Measurements from ENCODE around the gene DLG2.
A peak's percentile ranks its signal among the peaks of the same experiment; 100 is the strongest.
"Not testable (repeated sequence)": the region's sequence is repeated elsewhere in the genome, so short reads cannot be mapped to it uniquely, and the experiment has no call there.

DLG2 gene

GRCh38 chr11:85627332-85627997 lies at the start of gene DLG2:
Gene DLG2 (minus strand): TSS chr11:85627344.
- peak; percentile 38 for DNase-seq

GRCh38 chr11:85673393-85673792 lies 46.2 kb upstream of the DLG2 start:
- DNase-seq = no peak

GRCh38 chr11:85672105-85672902 lies 45.2 kb upstream of the DLG2 start:
- DNase-seq = no peak

- DNase-seq = not testable (repeated sequence)
Observed at GRCh38 chr11:85670949-85671663, 44.0 kb upstream of the DLG2 start.

- DNase-seq = no peak
Observed at GRCh38 chr11:85668157-85668556, 41.0 kb upstream of the DLG2 start.

GRCh38 chr11:85666687-85667086 lies 39.5 kb upstream of the DLG2 start:
- no peak for DNase-seq

- DNase-seq = no peak
Observed at GRCh38 chr11:85665733-85666132, 38.6 kb upstream of the DLG2 start.

GRCh38 chr11:85664615-85665481 lies 37.7 kb upstream of the DLG2 start, which contains the start of gene CREBZF:
Gene CREBZF (minus strand): TSS chr11:85665129. CDS start chr11:85664875, 254 bp downstream.
- DNase-seq = peak; percentile 97

- DNase-seq = peak; percentile 84
Observed at GRCh38 chr11:85663753-85664614, 36.8 kb upstream of the DLG2 start.

- DNase-seq = no peak
Observed at GRCh38 chr11:85663080-85663752, 36.1 kb upstream of the DLG2 start.

- DNase-seq = no peak
Observed at GRCh38 chr11:85661972-85662664, 35.0 kb upstream of the DLG2 start.

- DNase-seq = no peak
Observed at GRCh38 chr11:85658180-85658579, 31.0 kb upstream of the DLG2 start.

GRCh38 chr11:85656777-85657176 lies 29.6 kb upstream of the DLG2 start:
- DNase-seq = no peak

GRCh38 chr11:85654343-85654742 lies 27.2 kb upstream of the DLG2 start:
- not testable (repeated sequence) for DNase-seq

GRCh38 chr11:85652786-85653447 lies 25.8 kb upstream of the DLG2 start:
- DNase-seq = no peak

- DNase-seq = no peak
Observed at GRCh38 chr11:85651118-85651517, 24.0 kb upstream of the DLG2 start.

- DNase-seq = peak; percentile 94
Observed at GRCh38 chr11:85647604-85648299, 20.6 kb upstream of the DLG2 start, which contains the start of gene TMEM126A. Gene TMEM126A (plus strand): TSS chr11:85647967. CDS start chr11:85650256, 2,289 bp downstream.

- DNase-seq = no peak
Observed at GRCh38 chr11:85647078-85647477, 19.9 kb upstream of the DLG2 start.

GRCh38 chr11:85643191-85643614 lies 16.1 kb upstream of the DLG2 start:
- DNase-seq = peak; percentile 27
